Measurements from ENCODE around the gene ABL1.
"Not testable (repeated sequence)": the region's sequence is repeated elsewhere in the genome, so short reads cannot be mapped to it uniquely, and the experiment has no call there.

Gene ABL1

DNA sequence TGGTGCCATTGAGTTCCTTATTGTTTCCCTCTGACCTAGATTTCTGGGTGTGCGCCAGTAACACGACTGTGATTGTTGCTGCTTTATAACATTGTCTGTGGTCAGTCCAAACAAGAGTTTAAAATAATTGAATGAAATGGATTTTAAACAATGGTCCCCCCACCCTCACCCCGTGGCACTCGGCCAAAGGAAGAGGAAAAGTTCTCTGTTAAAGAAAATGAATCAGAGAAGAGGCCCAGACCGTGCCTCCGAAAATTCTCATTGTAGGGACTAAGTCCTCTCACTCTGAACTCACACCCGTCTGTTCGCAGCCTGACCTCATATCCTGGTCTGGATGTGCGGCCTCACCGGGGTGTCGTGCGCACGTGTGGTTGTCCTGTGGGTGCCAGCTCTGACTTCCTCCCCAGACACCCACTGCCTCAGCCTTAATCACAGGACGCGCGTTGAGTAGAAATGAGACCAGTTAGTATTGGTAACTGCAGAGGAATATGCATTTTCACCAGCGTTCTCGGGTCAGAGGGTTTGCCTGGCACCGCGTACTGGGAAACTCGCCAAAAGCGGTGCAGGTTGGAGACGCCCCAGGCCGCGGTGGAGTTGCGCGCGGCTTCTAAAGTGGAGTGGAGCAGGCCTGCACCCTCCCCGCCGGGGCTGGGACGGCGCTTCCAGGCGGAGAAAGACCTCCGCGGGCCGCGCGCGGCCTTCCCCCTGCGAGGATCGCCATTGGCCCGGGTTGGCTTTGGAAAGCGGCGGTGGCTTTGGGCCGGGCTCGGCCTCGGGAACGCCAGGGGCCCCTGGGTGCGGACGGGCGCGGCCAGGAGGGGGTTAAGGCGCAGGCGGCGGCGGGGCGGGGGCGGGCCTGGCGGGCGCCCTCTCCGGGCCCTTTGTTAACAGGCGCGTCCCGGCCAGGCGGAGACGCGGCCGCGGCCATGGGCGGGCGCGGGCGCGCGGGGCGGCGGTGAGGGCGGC is at the start of gene ABL1:
Gene ABL1, plus strand, starts transcription at position 884 of the 966 bp plus-strand sequence. CDS start 193 bp downstream, outside the sequence.
- DNase-seq (ENCODE audit: low read depth in 2 of 2) = peak; percentile 33 to 42

DNA sequence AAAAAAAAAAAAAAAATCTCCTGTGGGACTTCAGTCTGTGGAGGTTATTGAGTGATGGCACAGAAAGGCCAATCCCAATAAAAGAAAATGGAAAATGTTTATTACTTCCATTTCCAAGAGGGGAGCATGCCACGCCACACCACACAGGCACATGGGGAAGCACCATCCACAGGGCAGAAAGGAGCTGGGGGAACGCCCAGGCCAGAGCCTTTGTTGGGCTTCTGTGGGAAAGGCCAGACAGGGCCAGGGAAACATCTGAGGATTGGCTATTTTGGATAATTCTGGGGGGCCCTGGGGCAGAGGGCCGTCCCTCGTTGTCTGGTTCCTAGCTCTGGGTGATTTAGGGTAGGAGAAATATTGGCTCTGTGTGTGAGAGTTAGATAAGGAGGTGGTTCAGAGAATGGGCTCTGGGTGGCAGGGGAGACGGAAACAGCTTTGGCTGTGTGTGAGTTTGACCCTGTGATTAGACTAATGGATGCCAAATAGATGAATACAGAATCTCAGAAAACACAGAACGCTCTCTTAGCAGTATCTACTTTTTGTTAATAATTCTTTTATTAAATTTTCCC is 49.0 kb upstream of the ABL1 start:
- DNase-seq (ENCODE audit: low read depth in 2 of 2) = no peak

DNA sequence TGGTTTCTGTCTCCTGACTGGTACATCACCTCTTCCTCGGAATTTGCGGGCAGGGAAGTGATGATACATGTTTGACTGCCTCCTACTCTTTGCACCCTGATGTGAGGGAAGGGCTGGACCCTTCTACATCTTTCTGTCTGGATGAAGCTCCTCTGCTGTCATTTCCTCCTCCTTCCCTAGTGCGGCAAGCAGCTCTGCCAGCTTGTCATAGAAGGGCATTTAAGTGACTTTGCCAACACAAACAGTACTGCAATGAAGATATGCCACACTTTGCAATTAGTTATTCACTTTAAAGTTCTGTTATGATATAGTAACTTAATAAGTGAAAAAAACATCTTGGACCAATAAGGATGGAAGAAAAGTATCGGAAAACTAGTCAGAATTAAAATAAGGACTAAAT is 48.5 kb upstream of the ABL1 start:
- no peak for DNase-seq (ENCODE audit: low read depth in 2 of 2)

DNA sequence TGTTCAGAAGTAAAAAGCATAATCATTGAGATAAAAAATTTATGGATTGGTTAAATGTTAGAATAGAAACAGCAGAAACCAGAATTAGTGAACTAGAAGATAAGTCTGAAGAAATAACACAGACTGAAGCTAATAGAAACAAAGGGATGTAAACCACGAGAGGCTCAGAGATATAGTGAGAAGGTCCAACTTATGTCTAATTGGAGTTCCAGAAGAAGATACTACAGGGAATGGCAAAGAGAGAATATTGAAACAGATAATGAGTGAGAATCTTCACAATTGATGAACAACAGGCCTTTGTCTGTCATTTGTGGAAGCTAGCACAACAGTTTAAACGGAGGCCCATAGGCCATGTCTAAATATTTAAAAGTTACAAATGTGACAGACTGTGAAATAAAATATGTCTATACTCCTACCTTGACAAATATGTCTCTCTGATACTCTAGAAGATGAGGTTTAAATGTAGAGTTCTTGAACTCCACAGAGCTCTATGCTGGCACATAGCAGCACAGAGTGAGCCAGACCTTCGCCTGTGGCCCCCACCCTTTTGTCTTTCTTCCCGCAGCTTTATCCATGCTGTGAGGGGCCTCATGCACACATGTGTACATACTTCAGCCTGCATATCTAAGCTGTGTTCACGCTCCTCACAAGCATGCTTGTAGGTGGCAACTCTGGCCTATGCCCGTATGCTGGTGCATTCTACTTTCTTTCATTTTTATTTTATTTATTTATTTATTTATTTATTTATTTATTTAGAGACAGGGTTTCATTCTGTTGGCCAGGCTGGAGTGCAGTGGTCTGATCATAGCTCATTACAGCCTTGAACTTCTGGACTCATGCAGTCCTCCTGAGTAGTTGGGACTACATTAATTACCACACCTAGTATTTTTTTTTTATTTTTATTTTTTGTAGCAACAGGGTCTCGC is 45.0 kb upstream of the ABL1 start:
- no peak for DNase-seq (ENCODE audit: low read depth in 2 of 2)

DNA sequence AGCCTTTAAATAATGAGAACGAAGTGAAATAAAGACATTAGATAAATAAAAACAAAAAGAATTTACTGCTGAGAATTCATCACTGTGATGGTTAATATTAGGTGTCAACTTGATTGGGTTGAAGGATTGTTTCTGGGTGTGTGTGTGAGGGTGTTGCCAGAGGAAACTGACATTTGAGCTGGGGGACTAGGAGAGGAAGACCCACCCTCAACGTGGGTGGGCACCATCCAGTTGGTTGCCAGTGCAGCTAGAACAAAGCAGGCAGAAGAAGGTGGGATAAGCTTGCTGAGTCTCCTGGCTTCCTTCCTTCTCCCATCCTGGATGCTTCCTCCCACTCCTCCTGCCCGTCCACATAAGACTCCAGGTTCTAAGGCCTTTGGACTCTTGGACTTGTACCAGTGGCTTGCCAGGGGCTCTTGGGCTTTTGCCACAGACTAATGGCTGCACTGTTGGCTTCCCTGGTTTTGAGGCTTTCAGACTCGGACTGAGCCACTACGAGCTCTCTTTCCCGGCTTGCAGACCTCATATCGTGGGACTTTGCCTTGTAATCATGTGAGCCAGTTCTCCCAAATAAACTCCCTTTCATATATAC is 43.7 kb upstream of the ABL1 start:
- no peak for DNase-seq (ENCODE audit: low read depth in 2 of 2)

DNA sequence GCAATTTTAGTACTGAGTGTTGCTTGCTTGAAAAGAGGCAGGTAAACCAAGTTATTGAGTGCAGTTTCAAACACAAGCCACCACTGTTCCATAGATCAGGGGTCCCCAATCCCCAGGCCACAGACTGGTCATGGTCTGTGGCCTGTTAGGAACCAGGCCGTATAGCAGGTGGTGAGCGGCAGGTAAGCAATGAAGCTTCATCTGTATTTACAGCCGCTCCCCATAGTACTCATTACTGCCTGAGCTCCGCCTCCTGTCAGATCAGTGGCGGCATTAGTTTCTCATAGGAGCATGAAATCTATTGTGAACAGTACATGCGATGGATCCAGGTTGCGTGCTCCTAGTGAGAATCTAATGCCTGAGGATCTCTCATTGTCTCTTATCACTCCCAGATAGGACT is 41.5 kb upstream of the ABL1 start:
- DNase-seq (ENCODE audit: low read depth in 2 of 2) = no peak

DNA sequence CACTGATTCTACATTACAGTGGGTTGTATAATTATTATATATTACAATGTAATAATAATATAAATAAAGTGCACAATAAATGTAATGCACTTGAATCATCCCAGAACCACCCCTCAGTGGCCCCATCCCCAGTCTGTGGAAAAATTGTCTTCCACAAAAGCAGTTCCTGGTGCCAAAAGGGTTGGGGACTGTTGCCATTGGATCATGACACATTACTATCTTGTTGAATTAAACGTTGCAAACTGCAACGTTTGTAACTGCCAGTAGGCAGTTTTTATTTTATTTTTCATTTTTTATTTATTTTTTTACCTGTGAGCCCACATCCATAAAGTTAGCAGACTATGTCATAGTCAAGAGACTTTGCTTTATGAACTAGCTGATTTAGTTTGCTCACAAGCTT is 41.0 kb upstream of the ABL1 start:
- DNase-seq (ENCODE audit: low read depth in 2 of 2) = not testable (repeated sequence)

DNA sequence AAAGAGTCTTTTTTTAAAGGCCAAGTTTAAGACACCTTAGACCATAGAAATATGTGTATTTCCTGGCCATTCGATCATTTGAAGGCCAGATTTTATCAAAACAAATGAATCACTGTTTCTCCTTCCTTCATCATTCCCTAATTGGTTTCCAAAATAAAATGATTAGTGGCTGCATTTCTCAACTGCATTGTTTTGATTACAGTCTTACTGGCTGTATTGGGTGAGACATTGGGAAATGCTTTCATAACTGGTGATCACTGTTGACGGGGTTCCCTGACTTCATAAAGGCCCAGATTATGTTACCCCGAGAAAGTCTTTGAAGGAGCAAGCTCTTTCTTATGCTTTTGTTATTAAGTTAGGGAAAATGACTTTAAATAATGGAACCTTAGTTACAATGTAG is 40.6 kb upstream of the ABL1 start:
- not testable (repeated sequence) for DNase-seq (ENCODE audit: low read depth in 2 of 2)

DNA sequence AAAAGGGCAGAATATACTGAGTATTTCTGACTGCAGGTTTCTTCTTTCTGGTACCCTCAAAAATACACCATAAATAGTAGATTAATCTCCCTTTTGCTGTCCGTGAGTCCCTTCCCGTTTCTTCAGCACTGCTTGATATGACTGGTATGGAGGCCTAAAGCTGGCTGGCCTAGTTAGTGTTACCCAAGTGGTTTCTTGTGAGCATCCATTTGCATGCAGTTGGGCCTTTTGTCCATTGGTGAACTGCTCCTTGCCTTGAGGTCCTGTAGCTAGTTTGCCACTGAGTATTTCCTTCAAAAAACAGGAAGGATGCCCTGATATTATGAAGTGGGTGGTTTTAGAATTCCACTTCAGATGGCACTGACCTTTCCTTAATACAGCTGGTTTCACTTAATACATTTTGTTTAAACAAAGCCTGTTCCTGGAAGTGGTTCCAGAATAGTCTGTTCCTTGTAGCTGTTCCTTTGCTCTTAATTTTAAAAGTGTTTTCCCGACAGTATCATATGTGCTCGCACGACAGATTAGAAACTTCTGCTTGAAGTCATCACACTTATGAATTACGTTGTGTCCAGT is 40.0 kb upstream of the ABL1 start:
- no peak for DNase-seq (ENCODE audit: low read depth in 2 of 2)

DNA sequence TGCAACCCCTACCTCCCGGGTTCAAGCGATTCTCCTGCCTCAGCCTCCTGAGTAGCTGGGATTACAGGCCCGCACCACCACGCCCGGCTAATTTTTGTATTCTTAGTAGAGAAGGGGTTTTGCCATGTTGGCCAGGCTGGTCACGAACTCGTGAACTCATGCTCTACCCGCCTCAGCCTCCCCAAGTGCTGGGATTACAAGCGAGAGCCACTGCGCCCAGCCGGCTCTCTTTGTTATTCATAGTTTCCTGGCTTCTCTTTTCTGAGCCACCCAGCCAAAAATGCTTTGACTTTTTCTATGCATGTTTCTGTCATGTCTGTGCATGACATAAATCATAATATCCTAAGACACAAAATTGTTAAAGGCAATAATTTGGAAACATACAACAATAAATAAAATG is 31.9 kb upstream of the ABL1 start:
- not testable (repeated sequence) for DNase-seq (ENCODE audit: low read depth in 2 of 2)

DNA sequence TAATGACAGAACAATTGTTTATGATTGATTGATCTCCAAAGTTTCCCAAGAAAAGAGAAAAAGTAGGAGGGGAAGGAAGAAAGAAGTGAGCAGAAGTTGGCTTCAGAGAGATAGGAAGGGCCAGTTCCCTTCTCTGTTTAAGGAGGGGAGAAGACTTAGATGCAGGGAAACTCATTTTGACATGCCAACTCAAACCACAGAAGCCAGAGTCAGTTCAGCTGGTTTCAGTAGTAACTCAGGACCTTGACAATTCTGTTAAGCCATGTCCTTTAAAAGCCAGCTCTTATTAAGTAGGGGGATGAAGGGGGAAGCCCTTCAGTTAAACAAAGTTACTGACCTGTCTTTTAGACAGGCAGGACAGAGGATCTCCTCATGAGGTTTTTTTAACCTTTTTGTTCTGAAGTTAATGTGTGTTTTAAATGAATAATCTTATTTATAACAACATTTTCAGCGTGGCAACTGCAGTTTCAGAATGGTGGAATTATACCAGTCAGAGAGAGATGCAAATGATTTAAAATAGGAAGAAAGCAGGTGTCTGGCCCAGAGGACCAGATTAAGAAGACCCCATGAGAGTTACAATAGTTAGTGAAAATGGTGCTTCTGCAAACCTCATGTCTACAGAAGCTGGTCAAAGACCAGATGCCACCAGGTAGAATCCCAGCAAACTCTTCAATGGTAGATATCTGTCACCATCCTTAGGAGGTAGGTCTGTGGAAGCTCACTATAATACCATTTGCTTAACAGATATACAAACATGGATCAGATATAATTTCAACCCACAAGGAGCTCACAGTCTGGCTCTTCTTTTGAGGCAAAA is 29.3 kb upstream of the ABL1 start:
- no peak for DNase-seq (ENCODE audit: low read depth in 2 of 2)

DNA sequence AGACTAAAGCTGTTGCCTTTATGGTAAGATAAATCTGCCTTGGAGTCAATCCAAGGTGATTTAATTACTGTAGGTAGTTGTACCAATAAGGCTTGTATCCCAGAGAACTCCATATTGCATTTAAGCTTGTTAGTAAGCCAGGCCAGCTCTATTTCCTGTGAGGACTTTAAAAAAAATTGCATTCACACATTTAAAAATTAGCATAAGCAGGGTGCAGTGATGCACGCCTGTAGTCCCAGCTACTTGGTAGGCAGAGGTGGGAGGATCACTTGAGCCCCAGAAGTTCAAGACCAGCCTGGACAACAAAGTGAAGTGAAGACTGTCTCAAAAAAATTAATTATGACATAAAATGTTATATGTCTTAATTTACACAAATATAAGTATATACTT is 28.7 kb upstream of the ABL1 start:
- no peak for DNase-seq (ENCODE audit: low read depth in 2 of 2)

DNA sequence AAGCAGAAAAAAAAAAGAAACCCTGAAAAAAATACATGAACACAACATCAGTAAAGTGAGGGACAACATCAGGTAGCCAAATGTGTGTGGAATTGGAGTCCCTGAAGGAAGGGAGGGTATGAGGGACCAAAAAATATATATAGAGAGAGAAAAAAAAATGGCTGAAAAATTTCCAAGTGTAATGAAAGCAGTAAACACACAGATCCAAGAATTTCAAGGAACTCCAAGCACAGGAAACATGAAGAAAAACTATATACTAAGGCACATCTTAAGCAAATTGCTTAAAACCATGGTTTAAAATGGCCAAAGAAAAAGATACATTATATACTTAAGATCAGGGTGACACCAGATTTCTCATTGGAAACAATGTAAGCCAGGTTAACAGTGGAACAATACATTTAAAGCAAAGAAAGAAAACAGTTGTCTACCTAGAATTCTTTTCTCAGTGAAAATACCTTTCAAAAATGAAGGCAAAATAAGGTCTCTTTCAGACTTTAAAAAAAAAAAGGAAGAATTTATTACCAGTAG is 24.4 kb upstream of the ABL1 start:
- DNase-seq (ENCODE audit: low read depth in 2 of 2) = no peak

DNA sequence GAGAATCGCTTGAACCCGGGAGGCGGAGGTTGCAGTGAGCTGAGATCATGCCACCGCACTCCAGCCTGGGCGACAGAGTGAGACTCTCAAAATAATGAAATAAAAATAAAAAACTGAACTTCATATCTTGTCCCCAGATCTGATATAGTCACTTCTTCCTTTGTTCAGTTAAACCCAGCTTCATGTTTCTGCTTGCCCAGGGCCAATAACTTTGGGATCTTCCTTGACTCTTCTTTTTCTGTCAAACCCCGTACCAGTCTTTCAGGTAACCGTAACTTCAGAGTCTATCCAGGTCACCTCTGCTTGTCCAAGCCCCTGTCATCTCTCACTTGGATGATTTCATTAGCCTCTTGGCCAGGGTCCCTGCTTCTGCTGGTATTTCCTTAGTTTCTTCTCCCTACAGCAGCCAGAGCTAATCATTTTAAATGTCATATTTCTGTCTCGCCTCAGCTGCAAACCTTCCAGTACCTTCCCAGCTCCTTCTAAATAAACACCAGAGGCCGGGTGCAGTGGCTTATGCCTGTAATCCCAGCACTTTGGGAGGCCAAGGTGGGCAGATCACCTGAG is 19.7 kb upstream of the ABL1 start:
- DNase-seq (ENCODE audit: low read depth in 2 of 2) = no peak

DNA sequence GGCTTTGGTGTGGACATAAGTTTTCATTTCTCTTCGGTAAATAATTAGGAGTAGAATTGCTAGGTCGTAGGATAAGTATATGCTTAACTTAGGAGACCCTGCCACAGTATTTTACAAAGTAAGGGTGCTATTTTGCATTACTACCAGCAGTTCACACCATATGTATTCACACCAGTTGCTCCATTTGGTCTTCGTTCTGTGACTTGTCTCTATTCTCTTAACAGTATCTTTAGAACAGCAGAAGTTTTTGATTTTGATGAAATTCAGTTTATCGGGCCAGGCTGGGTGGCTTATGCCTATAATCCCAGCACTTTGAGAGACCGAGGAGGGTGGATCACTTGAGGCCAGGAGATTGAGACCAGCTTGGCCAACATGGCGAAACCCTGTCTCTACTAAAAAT is 17.1 kb upstream of the ABL1 start:
- no peak for DNase-seq (ENCODE audit: low read depth in 2 of 2)

DNA sequence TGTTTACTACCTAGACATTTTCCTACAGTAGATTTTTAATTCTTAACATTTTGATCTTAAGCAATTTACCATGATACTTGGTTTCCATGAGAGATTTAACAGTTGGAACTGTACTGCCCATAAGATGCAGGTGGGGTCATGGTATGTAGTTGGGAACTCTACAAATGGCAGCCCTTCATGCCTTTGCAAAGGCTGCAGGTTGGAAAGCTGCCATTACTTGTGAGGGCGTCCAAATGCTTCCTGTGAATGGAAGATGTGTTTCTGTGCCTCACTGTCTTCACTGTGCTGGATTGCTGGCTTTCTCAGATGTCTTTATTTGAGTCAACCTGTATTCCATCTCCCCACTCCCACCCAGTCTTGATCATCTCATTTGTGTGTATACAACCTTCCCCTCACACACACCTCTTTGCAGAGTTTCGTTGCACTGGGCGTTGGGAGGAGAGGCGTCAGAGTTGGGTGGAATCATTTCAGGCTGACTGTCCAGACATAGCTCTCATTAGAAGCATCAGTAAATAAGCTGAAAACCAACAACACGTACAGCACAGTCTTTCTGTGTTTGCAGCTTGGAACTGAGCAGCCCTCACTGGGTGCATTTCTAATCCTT is 14.8 kb upstream of the ABL1 start:
- DNase-seq (ENCODE audit: low read depth in 2 of 2) = no peak

DNA sequence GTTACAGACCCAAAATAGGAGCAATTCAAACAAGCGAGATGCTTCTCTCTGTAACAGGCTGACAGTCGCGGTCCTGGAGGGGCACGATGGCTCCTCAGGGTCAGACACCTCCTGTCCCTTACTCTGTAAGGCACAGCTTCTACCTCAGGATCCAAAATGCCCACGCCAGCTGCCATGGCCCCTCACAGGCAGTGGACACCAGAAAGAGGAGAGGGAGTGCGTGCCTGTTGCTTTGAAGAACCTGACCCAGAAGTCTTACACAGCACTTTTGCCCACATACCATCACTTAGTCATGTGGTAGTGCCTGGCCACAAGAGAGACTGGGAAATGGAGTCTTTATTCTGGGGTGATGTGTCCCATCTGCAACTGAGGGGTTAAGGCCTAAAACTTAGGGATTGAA is 11.6 kb upstream of the ABL1 start:
- DNase-seq (ENCODE audit: low read depth in 2 of 2) = no peak

DNA sequence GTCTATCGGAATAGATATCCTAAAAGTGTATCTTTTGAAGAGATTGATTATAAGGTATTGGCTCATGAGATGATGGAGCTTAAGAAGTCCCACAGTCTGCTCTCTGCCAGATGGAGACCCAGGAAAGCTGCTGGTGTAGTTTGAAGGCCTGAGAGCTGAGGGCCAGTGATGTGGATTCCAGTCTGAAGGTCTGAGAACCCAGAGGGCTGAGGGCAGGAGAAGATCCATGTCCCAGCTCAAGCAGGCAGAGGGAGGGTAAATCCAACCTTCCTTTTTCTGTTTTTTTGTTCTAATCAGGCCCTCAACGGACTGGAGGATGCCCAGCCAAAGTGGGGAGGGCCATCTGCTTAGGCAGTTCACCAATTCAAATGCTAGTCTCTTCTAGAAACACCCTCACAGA is 11.0 kb upstream of the ABL1 start:
- no peak for DNase-seq (ENCODE audit: low read depth in 2 of 2)

DNA sequence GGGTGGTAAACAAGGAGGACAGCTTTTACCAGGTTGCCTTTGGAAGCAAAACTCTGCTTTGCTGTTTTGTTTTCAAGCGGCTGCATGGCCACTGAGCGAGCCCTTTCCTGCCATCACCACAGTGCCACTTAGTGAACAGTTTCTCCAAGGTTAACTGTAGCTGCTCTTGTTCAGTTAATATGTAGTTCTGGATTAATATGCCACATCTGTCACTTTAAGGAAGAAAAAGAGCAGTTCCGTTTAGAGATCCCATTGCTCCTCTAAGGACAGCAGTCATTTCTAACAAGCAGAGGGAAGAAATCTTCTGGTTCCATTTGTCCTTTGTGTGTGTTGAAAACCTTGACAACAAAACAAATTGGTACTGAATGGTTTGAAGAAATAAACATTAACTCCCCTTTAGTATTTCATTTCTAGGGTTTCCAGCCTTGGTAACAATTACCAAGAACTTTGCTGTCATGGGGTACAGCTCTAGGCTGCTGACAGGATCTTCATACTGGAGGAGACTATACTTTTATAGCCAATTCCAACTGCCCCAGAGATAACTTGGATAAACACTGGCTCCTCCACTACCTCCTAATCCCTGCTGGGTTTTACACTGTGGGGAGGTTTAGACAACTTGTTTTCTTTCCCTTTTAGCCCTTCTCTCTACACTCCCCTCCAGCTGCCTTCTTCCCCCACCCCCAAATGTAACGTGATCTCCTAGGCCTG is 10.3 kb upstream of the ABL1 start:
- DNase-seq (ENCODE audit: low read depth in 2 of 2) = no peak
